Measurements from ENCODE around the gene ZNF354C.

GRCh38 chr5:179114756-179115155 is 54.6 kb downstream of the ZNF354C start:
- TF ChIP-seq CTCF (IDR thresholded peaks at IDR 0.05) (no peak), POLR2A (IDR thresholded peaks at IDR 0.05) (no peak), POLR2AphosphoS5 (IDR thresholded peaks at IDR 0.05) (no peak)

Data from breast epithelium (tissue), 3 donors.